B cell (primary cell): Measurements from ENCODE around the gene ANKRD44.

Source experiments
- CTCF ChIP-seq: fragments of 200-600 bp; IDR thresholded peaks from one replicate; pipeline ENCODE4 v1.8.0; 2022; ENCODE audit warnings: antibody characterized with exemption, mild to moderate bottlenecking
- EZH2 ChIP-seq: IDR thresholded peaks from 2 replicates; pipeline ENCODE4 v1.6.1; 2012; ENCODE audit warnings: borderline replicate concordance, low read depth, mild to moderate bottlenecking, moderate library complexity, low read length; ENCODE audit not compliant: insufficient read depth, poor library complexity, severe bottlenecking

- TF ChIP-seq CTCF: no peak
- TF ChIP-seq EZH2: no peak
These were observed 2.0 kb downstream of the ANKRD44 start for GRCh38 chr2:197308585-197308984.
